HG03066 (cell line): Measurements from ENCODE around the gene VAC14.

ENCODE experiments used
- ATAC-seq: cut with Tn5 transposase; IDR thresholded peaks from one replicate; pipeline ENCODE4 v1.9.1; 2021; ENCODE audit warnings: low read depth; ENCODE audit not compliant: unreplicated experiment

VAC14 gene

DNA sequence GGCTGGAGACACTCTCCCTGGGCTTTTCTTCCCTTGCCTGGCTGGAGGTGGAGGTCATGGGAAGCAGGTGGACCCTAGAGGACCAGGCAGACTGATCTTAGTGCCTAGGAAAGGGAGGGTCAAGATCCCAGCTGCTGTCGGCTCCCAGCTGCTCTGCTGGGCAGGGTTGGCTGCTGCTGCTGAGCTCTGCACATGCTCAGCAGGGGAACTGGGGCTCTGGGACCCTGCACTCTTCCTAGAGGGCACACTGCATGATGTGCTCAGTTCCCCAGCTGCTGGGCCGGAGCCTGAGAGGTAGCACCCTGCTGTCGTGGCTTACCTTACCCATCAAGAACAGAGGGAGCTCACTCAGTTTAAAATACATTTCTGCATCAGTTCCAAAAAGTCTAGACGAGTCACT lies 34.3 kb downstream of the VAC14 start:
- ATAC-seq = no peak

DNA sequence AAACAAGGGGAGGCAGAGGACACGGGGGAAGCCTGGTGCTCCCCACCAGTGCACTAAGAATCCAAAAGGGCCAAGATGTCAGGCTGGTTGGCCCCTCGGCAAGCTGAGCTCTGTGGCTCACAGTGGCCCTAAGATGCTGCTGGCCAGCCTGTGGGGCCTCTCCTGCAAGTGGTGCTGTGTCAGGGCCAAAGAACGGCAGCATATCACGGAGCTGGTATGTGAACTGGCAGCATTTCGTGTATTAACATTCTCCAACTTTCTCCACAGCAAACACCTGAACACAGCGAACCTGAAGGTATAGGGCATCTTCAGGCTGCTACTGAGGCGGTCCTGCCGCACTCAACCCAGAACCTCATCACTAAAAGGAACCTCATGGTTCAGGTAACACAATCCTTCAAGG lies 34.8 kb downstream of the VAC14 start:
- ATAC-seq = no peak

GRCh38 chr16:70765491-70765890 lies 35.5 kb downstream of the VAC14 start:
- no peak for ATAC-seq

DNA sequence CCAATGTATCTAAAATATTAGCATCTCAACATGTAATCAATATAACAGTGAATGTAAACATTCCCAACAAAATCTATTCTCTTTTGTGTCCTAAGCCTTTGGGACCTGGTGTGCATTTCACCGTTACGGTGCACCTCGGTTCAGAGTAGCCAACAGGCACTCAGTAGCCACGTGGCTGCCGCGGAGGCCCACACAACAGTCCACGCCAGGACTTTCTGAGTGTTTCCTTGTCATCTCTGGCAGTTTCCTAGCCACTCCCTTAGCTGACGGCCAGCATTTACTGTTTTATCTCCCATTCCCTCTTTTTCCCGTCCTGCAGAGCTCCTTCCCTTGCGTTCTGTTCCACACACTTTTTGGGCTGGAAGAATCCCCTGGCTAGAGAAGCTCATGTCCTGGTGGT lies 36.3 kb downstream of the VAC14 start:
- no peak for ATAC-seq

DNA sequence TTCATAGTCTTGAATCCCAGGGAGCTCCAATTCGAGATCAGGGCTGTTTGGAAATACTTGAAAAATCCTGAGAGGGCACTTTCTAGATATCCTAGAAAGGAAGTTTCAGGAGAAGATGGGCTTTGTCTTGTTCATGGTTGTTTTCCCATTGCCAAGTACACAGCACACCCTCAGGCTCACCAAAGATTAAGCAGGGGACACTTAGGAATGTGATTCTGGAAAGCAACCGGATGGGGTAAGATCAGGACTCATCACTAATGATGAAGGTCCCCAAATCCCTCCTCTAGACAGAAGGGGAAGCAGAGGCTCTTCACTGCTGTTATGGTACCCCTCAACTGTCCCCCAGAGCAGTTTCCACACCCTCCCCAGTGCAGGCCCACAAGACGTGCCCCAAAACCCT lies 40.7 kb downstream of the VAC14 start:
- no peak for ATAC-seq

DNA sequence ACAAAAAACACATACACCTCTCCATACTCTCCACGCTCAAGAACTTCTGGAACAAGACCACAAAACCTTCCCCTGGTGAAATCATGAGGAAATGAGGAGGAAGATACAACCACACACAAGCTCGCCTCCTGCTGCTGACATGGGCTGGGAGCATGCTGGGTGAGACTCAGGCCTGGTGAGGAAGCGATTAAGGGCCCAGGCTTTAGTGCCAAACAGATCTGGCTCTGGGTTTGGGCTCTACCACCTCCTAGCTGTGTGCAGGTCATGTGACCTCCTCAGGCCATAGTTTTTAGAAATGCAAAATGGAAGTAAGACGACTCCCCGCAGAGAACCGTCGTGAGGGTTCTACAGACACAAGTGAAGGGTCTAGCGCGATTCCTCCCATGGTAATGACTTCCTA lies 41.3 kb downstream of the VAC14 start:
- no peak for ATAC-seq

DNA sequence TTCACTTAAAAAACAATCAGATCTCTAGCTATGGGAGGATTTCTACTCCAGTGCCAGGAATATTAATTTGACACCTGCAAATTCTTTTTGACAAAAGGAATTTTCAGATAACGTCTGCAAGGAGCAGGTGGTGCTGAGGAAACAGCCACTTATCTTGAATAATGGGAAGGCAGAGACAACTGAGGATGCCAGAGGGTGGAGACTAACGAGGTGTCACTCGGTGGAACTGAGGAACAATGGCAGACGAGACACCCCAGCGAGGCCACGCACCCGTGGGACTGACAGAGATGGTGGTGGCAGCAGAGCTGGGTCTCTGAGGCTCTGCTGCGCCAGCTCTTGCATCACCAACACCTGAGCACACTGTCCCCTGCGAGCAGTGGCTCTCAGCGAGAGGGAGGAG lies 42.2 kb downstream of the VAC14 start:
- ATAC-seq = no peak

- no peak for ATAC-seq
Observed at GRCh38 chr16:70757183-70757582, 43.8 kb downstream of the VAC14 start.

DNA sequence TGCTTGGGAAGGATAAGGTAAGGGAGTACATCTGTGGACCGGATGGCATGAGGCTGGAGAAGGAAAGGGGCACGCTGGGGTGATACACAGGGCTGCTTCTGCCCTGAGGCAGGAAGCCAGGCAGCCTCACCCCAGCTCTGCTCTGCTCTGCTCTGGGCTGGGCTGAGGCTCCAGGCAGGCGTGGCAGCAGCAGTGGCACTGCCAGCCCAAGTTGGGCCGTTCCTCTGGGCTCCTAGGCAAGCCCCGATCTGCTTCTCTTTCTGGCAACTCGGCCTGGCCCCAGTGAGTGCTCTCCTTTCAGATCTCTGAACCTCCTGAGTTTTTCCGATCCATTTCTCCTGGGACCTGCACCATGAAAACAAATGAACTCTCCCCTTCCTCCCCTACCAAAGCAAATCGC lies 44.9 kb downstream of the VAC14 start:
- ATAC-seq = no peak

DNA sequence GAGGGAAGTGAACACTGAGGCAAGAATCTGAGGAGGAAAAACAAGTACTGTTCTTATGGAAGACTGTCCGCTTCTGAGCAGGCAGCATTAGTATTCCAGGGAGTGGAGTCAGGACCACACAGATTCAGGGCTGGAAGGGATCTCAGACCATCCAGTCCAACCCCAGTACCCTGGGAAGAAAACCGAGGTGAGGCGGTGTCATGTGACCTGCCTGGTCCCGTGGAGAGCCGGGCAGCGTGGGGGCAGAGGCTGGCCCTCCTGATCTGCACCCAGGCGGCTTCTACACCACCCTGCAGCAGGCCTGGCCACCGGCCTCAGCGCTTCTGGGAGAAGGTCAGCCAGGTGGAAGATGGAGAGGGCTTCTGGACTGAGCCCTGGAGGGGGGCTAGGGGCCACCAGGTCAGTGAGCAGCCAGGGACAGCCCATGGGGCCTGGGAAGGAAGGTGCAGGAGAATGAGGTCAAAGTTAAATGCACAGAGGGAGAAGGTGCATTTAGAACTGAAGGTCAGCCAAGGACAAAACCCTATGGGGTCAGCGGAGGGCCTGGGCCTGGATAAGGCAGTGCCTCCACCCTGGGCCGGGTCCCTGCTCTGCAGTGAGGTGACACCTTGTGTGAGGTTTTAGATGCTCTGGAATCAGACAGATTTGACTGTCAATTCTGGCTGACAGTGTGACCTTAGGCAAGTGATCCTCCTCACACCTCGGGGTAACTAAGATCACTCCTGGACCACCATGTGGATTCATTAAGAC lies 45.9 kb downstream of the VAC14 start:
- no peak for ATAC-seq

DNA sequence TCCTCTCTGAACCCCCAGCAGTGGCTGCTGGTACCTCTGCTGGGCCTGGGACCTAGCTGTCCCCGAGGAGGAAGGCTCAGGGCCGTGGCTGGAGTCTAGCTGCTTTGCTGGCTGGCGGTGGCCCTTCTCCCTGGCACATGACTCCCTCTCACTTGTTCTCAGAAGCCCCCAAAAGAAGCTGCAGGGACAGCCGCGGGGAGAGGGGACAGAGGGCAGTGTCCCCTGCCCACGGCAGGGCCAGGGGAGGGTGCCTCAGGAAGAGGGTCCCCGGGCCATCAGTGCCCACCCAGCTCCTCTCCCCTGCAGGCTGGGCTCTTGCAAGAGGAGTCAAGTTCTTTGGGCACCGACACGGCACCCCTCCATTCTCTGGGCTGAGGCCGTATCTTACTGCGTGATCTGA lies 46.6 kb downstream of the VAC14 start:
- ATAC-seq = no peak

- ATAC-seq = no peak
Observed at GRCh38 chr16:70753694-70754325, 47.1 kb downstream of the VAC14 start.

DNA sequence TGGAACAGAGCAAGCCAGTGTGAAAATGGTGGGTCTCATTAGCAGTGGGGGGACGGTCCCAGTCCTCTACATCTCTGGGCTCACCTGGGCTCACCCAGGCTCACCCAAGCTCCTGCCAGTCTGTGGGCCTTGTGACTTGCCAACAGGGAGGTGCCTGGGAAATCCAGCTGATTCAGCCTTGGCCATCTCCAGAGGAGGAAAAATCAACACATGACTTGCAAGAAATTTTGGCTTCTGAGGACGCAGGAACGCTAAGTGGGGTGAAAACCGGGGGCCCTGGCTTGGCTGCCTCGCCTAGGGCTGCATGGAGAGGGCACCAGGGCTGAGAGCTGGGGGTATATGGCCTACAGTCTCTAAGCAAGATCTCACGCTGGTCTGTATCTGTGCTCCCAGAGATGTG lies 47.7 kb downstream of the VAC14 start:
- no peak for ATAC-seq

DNA sequence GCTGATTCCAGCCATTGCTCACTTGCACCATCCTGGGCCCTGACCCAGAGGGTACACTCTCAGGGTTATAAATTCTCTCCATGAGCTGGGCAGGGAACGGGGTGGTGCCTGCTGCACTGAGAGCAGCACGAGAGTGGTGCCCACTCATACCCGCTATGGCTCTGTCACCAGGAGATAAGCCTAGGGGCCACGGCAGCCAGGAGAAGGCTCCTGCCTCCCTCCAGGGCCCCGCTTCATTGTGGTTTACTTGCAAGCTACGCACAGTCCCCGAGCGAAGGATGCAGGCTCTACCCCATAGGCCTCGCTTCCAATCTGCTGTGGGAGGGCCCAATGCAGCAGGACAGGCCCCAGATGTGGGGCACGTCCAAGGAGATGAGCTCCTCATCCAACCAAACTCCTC lies 48.5 kb downstream of the VAC14 start:
- no peak for ATAC-seq

GRCh38 chr16:70751593-70751992 lies 49.4 kb downstream of the VAC14 start:
- ATAC-seq = no peak

DNA sequence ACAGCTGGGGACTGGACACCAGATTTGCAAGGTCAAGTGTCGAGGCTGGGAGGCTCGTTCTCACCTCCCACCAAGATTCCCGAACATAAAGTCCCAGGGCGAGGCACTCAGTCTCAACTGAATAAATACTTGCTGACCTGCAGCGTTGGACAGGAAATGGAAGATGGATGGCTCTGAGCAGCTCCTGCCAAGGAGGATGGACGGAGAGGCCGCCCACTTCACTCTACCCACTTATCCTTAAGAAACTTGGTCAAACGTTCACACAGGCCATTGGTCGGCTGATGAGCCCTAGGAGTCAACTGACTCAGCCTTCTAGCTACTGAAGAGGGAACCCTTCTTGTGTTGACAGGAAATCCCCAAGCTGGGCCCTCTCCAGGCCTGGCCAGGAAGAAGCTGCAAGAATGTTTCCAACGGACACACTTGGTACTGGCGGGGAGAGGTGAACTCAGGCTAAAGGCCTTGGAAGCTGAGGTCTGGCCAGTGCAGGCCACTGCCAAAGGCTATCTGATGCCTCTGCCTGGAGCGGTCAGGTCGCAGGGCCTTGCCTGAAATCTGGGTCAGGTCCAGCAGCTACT lies 50.0 kb downstream of the VAC14 start:
- ATAC-seq = no peak

DNA sequence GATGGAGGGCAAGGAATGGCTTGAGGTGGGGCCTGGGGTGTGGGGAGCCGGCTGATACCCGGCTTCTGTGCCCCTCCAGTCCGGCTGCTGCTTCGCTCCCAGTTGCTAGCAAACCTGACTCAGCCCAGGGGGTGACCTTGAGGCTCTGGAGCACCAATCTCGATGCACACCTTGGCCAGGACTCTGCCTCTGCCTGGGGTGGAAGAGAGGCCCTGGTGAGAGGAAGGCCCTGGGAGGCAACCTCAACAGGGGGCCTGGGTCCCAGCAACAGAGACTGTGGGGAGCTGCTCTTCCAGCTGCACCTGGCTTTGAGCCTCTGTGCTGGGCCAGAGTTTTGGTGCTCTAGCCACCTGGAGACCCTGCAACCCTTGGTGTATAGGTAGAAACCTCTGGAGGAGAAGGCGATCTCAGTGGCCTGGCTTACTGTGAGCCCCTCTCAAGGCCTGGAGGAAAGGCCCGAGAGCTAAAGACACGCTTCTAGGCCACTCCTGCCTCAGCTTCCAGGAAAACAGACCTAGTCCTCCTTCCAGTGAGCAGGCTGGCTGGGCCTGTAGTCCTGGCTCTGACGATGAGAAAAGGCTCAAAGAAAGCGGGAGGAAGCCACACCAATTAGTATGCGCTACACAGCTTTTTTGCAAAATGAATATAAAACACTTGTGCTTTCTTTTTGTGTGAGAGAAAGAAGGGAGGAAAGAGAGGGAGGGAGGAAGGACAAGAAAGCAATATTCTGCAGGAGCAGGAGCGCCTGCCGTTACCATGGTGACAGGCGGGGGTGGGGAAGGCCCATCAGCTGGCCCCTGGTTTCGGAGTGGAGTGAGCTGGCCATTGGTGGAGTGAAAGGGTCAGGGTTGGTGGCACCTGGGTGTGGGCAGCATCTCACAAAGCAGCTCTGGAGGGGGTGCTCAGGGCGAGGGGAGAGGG lies 51.0 kb downstream of the VAC14 start:
- ATAC-seq = no peak

DNA sequence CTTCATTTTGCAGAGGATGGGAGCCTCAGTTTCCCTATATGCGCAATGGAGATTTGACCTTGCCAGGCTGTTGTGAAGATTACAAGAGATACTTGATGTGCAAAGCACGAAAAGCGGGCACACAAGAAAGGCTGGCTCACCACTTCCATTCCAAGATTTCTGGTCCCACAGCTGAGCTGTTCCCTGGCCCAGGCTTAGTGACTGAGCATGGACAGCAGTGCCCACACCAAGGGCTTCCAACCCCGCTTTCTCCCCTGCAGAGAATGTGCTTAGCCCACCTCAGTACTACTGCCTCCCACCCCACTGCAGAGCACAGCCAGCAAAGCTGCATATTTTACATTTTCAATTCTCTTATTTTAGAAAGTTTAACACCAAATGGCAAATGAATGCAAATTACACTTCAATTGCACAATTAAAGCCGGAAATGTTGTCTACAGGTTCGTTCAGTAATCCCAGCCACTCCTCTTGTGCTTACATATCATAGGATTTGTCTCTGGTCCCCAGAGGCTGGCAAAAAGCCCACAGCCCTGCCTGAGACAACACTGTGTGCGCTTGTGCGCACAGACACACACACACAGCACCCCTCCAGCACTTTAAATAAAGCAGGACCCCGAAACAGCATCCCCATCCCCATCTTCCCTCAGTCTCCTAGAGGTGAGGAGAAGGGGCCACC lies 51.8 kb downstream of the VAC14 start:
- no peak for ATAC-seq

- no peak for ATAC-seq
Observed at GRCh38 chr16:70747703-70748631, 53.0 kb downstream of the VAC14 start.
